ENCODE results near the gene SCAPER.
A peak's percentile ranks its signal among the peaks of the same experiment; 100 is the strongest.

DNA sequence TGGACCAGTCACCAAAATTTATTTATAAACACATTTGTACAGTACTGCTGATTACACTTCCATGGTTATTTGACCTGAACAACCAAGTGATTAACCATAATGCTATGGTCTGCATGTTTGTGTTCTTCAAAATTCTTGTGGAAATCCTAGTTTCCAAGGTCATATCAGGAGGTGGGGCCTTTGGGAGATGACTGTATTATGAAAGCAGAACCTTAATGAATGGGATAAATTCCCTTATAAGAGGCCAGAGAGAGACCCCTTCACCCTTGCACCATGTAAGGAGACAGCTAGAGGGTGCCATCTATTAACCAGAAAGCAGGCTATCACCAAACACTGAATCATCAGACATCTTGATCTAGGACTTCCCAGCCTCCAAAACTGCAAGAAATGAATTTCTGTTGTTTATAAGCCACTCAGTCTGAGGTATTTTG is 1.9 kb downstream of the SCAPER start:
- TF ChIP-seq RAD21 (IDR thresholded peaks at IDR 0.05): peak; percentile 36 to 40
- TF ChIP-seq, protein P1, sequence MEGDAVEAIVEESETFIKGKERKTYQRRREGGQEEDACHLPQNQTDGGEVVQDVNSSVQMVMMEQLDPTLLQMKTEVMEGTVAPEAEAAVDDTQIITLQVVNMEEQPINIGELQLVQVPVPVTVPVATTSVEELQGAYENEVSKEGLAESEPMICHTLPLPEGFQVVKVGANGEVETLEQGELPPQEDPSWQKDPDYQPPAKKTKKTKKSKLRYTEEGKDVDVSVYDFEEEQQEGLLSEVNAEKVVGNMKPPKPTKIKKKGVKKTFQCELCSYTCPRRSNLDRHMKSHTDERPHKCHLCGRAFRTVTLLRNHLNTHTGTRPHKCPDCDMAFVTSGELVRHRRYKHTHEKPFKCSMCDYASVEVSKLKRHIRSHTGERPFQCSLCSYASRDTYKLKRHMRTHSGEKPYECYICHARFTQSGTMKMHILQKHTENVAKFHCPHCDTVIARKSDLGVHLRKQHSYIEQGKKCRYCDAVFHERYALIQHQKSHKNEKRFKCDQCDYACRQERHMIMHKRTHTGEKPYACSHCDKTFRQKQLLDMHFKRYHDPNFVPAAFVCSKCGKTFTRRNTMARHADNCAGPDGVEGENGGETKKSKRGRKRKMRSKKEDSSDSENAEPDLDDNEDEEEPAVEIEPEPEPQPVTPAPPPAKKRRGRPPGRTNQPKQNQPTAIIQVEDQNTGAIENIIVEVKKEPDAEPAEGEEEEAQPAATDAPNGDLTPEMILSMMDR (IDR thresholded peaks at IDR 0.05; ENCODE audit: low read depth, low read length, missing input control): no peak
- TF ChIP-seq, protein P2, sequence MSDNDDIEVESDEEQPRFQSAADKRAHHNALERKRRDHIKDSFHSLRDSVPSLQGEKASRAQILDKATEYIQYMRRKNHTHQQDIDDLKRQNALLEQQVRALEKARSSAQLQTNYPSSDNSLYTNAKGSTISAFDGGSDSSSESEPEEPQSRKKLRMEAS (IDR thresholded peaks at IDR 0.05): no peak
- no peak for TF ChIP-seq TAF1 (conservative IDR thresholded peaks at IDR 0.05)
- TF ChIP-seq, protein P3, sequence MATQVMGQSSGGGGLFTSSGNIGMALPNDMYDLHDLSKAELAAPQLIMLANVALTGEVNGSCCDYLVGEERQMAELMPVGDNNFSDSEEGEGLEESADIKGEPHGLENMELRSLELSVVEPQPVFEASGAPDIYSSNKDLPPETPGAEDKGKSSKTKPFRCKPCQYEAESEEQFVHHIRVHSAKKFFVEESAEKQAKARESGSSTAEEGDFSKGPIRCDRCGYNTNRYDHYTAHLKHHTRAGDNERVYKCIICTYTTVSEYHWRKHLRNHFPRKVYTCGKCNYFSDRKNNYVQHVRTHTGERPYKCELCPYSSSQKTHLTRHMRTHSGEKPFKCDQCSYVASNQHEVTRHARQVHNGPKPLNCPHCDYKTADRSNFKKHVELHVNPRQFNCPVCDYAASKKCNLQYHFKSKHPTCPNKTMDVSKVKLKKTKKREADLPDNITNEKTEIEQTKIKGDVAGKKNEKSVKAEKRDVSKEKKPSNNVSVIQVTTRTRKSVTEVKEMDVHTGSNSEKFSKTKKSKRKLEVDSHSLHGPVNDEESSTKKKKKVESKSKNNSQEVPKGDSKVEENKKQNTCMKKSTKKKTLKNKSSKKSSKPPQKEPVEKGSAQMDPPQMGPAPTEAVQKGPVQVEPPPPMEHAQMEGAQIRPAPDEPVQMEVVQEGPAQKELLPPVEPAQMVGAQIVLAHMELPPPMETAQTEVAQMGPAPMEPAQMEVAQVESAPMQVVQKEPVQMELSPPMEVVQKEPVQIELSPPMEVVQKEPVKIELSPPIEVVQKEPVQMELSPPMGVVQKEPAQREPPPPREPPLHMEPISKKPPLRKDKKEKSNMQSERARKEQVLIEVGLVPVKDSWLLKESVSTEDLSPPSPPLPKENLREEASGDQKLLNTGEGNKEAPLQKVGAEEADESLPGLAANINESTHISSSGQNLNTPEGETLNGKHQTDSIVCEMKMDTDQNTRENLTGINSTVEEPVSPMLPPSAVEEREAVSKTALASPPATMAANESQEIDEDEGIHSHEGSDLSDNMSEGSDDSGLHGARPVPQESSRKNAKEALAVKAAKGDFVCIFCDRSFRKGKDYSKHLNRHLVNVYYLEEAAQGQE (IDR thresholded peaks at IDR 0.05): no peak
- no peak for TF ChIP-seq SP1 (IDR thresholded peaks at IDR 0.05)
- no peak for TF ChIP-seq YY1 (IDR thresholded peaks at IDR 0.05)
- no peak for TF ChIP-seq GABPA (IDR thresholded peaks at IDR 0.05 in 1 of 2, conservative IDR thresholded peaks at IDR 0.05 in 1 of 2)
- TF ChIP-seq, protein P4, sequence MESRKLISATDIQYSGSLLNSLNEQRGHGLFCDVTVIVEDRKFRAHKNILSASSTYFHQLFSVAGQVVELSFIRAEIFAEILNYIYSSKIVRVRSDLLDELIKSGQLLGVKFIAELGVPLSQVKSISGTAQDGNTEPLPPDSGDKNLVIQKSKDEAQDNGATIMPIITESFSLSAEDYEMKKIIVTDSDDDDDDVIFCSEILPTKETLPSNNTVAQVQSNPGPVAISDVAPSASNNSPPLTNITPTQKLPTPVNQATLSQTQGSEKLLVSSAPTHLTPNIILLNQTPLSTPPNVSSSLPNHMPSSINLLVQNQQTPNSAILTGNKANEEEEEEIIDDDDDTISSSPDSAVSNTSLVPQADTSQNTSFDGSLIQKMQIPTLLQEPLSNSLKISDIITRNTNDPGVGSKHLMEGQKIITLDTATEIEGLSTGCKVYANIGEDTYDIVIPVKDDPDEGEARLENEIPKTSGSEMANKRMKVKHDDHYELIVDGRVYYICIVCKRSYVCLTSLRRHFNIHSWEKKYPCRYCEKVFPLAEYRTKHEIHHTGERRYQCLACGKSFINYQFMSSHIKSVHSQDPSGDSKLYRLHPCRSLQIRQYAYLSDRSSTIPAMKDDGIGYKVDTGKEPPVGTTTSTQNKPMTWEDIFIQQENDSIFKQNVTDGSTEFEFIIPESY (IDR thresholded peaks at IDR 0.05): no peak
- no peak for TF ChIP-seq JUND (IDR thresholded peaks at IDR 0.05)
- TF ChIP-seq, protein P5, sequence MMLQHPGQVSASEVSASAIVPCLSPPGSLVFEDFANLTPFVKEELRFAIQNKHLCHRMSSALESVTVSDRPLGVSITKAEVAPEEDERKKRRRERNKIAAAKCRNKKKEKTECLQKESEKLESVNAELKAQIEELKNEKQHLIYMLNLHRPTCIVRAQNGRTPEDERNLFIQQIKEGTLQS (IDR thresholded peaks at IDR 0.05): no peak
- TF ChIP-seq RXRA (IDR thresholded peaks at IDR 0.05): no peak
- TF ChIP-seq FOXA1 (IDR thresholded peaks at IDR 0.05): no peak
